Left lobe of liver (tissue), 2 donors: ENCODE results near the gene KLHL1. TPM values are rescaled to one million over a fixed set of nuclear protein-coding genes. Genes with fewer than 3 reads are reported as not detected.

Experiments used
- ATAC-seq: fragments of 200-7000 bp; cut with Tn5 transposase; one replicate; pipeline ENCODE4 v1.9.1; 2020; ENCODE audit warnings: mild to moderate bottlenecking, moderate library complexity
- DNase-seq: peaks from one replicate; pipeline ENCODE4 v3.0.0-alpha.2; 2020; ENCODE audit warnings: low spot score
- total RNA-seq: library from RNA; stranded (reverse); gene quantifications from one replicate; pipeline ENCODE4 v1.2.1, GENCODE V29; 2021
- donor health status: DM: no; HTN: no; CAD: no; lungs with moderate emphysema.
- donor health status: DM: no; HTN: yes; CAD: no.

The KLHL1 gene
- total RNA-seq, 1 donor from 2014 or later = not detected

DNA sequence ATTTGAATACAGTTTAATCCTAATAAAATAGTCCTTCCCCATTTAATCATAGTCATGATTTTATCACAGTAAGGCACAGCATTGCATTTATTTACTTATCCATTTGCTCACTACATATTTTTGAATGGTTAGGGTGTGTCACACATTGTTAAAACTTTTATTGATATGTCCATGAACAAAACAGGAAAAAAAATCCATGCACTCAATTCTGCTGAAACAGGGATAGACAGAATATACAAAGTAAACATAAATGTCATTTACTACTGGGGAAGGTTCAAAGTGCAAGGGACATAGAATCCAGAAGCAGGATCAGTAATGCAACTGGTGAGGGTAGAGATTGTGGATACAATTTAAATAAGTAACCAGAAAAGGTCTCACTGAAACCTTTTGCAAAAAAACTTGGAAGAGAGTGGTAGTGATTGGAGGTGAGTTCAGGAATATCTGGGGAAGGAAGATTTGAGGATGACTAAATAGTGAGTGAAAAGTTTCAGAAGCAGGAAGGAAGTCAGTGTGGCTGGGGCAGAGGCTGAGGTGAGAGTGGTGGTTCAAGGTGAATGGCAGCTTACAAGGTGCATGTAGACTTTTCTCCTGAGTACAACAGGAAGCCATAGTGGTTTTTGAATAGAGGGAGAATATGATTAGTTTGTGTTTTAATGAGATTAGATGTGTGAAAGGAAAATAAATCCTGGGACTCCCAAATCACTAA is 387.8 kb downstream of the KLHL1 start:
- DNase-seq = no peak
- ATAC-seq = peak; percentile 71

DNA sequence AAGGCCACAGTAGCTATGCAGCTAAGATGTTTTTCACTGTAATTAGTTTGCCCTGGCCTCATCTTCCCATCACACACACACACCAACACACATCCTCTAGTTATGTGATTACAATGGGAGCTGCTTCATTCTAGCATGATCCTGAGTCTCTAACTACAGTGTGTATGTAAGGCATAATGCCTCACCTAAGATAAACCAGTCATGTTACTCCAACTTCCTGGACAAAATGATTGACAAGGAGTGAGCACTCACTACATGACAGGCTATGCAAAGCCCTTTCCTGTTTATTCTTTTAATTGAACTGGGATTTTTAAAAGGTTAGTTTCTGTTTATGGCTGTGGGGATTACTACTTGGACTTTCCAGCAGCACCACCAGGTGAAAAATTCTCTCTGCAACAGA is 401.4 kb downstream of the KLHL1 start:
- DNase-seq (no peak), ATAC-seq (no peak)

DNA sequence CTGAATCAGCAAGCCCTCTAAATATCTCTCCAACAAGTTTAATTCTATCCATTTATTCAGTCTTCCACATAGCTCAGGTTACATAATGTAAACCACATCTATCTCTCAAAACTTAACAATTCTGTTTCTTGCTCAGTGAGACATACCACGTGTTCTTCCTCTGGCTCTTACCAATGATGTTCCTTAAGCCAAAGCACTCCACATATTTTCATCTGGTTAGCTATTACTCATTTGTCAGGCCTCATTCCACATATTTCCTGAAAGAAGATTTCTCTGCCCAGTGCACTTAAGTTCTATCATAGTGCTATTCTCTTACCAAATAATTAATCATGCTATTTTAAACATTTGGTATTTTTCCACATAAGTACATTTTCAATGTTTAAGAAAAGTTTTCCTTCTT is 403.9 kb downstream of the KLHL1 start:
- DNase-seq = no peak
- ATAC-seq = no peak

DNA sequence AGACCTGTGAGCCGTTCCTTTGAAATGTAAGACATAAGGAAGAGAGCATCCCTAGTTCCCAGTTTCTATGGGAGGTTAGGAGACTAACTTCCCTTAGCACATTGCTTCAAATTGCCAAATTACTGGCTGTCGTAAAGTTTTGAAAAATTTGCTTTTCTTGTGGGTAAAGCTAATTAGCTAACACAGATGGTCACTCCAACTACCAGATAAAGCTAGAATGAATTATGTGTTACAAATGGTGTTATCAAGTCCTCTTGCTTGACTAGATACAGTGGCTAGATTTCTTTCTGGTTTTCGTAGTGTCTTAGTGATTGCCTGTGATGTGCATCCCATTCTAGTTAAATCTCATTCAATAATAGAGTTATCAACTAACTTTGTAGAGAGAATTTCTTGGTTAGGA is 417.3 kb downstream of the KLHL1 start:
- no peak for ATAC-seq
- no peak for DNase-seq

DNA sequence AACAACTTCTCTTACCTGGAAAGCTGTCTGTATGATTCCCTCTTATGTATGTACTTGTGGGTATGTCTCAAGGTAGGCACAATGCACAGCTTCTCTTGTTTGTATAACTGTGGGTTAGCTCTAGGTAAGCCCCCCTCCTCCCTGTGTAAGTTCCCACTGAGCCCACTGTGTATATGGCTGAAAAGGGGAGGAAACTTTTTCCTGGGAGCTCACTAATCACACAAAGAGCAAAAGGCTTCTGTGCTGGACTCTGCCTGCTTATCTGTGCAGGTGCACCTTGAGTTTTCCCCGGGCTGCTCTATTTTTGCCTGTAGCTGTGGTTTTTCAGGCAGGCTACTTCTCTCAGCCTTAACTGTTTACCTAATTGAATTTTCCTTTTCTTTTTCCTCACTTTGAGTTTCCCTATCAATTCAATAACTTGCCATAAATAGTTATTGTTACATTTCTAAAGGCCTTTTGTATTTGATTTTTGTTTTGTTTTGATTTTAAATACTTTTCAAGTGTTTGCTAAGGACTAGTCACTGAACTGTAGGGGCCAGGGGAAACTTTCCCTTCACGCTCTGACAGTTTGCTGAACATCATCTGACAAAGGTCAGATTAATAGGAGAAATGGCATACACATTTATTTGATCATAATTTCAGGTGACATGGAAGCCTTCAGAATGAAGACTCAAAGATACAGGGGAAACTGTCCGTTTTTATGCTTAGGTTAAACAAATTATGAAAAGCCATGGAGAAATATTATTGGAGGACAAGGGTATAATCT is 424.1 kb downstream of the KLHL1 start:
- DNase-seq = no peak
- no peak for ATAC-seq

DNA sequence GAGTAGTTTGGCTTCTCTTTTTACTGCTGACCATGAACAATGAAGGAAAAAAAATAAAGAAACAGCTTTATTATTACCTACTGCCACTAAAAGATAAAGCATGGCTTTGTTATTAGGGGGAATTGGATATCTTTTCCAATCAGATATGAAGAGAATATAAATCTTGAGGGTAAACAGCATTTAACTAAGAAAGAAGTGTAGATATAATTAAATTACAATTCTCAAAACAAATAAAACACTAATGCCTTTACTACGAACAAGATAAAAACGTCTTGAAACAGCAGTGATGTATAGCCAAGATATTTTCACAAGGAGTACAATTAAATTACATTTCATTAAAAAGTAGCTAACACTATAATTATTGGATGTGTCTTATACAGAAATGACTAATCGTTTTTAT is 426.5 kb downstream of the KLHL1 start:
- DNase-seq = no peak
- no peak for ATAC-seq

DNA sequence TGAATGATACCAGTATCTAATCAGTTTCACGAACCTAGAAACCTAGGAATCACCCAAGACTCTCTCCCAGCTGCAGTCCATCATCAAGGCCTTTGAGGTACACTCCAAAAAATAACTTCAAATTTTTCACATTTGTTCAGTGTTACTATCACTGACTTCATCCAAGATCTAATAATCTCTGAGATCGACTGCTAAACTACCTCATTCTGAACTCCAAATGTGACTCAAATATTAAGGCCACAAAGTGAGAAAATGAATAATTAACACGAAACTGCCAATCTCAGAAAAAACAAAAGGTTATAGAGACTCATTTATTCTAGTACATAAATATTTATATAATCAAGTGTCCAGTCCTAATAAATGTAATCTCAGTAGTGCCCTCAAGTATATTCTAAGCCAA is 430.9 kb downstream of the KLHL1 start:
- no peak for ATAC-seq
- DNase-seq = no peak

DNA sequence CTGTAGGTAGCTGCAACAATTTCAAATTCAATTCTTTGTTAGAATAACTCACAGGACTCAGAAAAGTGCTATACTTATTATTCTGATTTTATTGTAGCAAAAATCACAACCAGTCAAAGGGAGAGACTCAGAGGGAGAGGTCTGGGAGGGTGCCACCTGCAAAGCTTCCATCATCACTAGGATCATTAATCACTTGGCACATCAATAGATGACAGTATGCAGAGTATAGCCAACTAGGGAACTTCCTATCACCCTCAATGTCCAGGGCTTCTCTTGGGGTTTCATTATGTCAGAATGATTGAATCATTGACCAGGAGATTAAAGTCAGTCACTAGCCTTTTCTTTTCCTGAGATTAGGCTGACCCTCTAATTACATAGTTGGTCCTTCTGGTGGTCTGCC is 432.0 kb downstream of the KLHL1 start:
- no peak for DNase-seq
- no peak for ATAC-seq

DNA sequence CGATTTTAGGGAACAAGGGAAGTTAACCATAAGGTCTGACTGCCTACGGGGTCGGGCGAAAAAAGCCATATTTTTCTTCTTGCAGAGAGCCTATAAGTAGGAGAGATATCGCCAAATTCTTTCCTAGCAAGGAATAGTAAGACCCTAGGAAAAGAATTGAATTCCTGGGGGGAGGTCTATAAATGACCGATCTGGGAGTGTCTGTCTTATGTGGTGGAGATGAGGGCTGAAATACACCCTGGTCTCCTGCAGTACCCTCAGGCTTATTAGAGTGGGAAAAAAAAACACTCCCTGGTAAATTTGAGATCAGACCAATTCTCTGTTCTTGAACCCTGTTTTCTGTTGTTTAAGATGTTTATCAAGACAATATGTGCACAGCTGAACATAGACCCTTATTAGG is 448.1 kb downstream of the KLHL1 start:
- ATAC-seq (no peak), DNase-seq (no peak)

DNA sequence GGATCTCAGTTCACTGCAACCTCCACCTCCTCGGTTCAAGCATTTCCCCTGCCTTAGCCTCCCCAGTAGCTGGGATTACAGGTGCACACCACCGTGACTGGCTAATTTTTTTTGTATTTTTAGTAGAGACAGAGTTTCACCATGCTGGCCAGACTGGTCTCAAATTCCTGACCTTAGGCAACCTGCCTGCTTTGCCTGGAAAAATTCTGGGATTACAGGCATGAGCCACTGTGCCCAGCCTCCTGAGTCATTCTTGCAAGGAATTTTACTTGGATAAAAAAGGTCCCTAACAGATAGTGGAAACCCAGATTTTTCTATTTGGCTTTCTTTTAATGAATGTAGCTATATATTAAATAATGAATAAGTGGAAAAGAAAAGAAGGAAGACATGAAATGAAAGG is 450.6 kb downstream of the KLHL1 start:
- DNase-seq (no peak), ATAC-seq (no peak)

DNA sequence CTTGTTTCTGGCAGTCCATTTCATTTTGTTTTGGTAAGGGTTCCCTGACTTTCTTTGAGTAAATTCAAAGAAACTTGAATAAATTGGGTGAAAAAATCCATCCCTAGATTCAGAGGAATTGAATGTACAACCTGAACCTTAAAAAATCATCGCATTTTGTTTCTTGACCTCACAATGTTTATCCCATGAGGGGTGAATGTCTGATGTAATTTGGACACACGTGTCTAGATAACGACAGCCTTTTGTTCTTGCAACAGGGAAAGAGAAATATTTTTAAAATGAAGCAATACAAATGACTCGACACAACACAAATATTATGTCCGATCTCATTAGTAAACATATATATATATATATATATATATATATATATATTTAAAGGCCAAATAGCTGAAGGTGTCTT is 453.9 kb downstream of the KLHL1 start:
- ATAC-seq = peak; percentile 43
- no peak for DNase-seq

Other genes starting within 250 kb of the KLHL1 start
- gene ATXN8OS, start 626 bp downstream of the KLHL1 start, total RNA-seq = not detected